ENCODE data around the gene KPNA1.

KPNA1 gene

GRCh38 chr3:122435950-122436349, 78.8 kb downstream of the KPNA1 start:
- H3K4me3 ChIP-seq (ENCODE audit: low read depth, low read length) = no peak overlapping the region
- TF ChIP-seq CTCF (IDR thresholded peaks at IDR 0.05; ENCODE audit: low read depth, low read length) = no peak

GRCh38 chr3:122430371-122430770, 84.4 kb downstream of the KPNA1 start:
- no peak for TF ChIP-seq CTCF (IDR thresholded peaks at IDR 0.05; ENCODE audit: low read depth, low read length)
- no peak overlapping the region for H3K4me3 ChIP-seq (ENCODE audit: low read depth, low read length)

- no peak for TF ChIP-seq CTCF (IDR thresholded peaks at IDR 0.05; ENCODE audit: low read depth, low read length)
- no peak overlapping the region for H3K4me3 ChIP-seq (ENCODE audit: low read depth, low read length)
These were observed 86.8 kb downstream of the KPNA1 start for GRCh38 chr3:122427857-122428471.

DNA sequence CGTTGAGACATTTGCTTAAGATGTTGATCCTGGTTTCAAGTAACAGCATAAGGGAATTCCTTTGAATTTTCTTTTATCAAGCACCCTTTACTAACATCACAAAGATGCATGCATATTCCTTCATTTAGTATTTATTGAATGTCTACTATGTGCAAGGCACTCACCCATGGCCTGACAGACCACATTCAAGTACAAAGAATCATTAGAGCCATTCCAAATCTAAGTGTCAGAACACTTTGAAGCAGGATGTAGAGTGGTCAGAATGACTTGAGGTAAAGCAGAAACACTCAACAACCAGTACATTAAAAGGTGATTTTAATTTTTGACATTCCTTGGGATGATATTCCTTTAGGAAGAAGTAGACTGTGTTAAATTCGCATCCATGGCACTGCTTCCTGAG, 92.9 kb downstream of the KPNA1 start:
- no peak overlapping the region for H3K4me3 ChIP-seq (ENCODE audit: low read depth, low read length)
- no peak for TF ChIP-seq CTCF (IDR thresholded peaks at IDR 0.05; ENCODE audit: low read depth, low read length)

GRCh38 chr3:122421101-122421500, 93.6 kb downstream of the KPNA1 start:
- no peak overlapping the region for H3K4me3 ChIP-seq (ENCODE audit: low read depth, low read length)
- no peak for TF ChIP-seq CTCF (IDR thresholded peaks at IDR 0.05; ENCODE audit: low read depth, low read length)

- no peak for TF ChIP-seq CTCF (IDR thresholded peaks at IDR 0.05; ENCODE audit: low read depth, low read length)
These were observed 97.8 kb downstream of the KPNA1 start for GRCh38 chr3:122416966-122417365.

DNA sequence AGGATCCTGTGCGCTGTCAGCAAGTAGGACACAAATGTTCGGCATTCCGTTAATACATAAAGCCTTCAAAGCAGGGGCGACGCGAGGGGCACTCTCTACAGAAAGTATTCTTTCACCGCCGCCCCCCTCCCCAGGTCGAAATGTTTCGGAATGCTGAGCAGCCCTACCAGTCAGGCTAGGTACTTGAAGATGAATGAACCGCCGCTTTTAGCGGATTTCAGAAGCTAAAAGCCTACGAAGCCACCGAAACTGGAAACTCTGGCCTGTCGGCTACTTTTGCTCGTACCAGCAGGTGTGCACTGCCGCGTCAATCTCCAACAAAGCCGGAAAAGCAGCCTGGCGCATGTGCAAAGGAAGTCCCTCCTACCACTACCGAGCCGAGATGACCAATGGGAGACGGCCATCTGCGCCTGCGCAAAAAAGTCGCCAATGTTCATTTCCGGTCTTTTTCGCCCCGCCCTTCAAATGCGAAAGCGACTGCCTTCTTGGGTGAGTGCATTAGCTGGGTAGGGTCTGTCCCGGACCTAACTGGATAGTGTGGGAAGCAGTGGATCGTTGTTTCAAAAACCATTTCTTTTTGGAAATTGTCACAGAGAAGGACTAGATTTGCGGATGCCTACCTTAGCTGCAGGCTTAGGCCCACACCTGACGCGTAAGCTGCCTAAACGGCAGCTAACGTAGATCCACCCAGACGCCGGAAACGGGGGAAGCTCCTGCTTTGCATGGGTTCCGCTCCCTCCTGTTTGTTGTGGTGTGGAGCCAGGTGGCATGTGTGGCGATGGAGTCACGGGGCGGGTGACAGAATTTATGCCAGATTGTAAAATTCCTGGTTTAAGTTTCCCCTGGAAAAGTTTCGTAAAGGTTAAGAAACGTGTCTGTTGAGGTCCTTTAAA, 98.7 kb downstream of the KPNA1 start, which contains the start of gene WDR5B:
TSS of gene WDR5B (minus strand) at position 301 of the 893 bp plus-strand sequence. CDS start 534 bp downstream, outside the sequence.
- H3K4me3 ChIP-seq (ENCODE audit: low read depth, low read length) = peak within 1 kb of the TSS; percentile 98
- no peak for TF ChIP-seq CTCF (IDR thresholded peaks at IDR 0.05; ENCODE audit: low read depth, low read length)

More at GRCh38 chr3:122416966-122417365, 97.8 kb downstream of the KPNA1 start:
- H3K4me3 ChIP-seq (ENCODE audit: low read depth, low read length) = peak overlapping the region; percentile 98

All from WI38 (cell line).